Small intestine (tissue), 7 donors: ENCODE data around the gene PCGF1. TPM values are rescaled to one million over a fixed set of nuclear protein-coding genes. Genes with fewer than 3 reads are reported as not detected.

Experiments
- DNase-seq, 2 donors: peaks; one replicate each; pipeline versions ENCODE4 v3.0.0 to v3.0.0-alpha.2; 2013
- FAIRE-seq: peaks from 2 replicates; lab custom pipeline; 2012; peaks lifted over from hg19 to GRCh38; lab: Jason Lieb, UNC
- H3K27ac ChIP-seq, 3 donors: one replicate each; pipeline ENCODE4 v1.5.1; 2013; ENCODE audit warnings: low read length in 2 of 3, mild to moderate bottlenecking in 2 of 3, control low read depth in 1 of 3, inconsistent platforms in 1 of 3, low read depth in 1 of 3, moderate library complexity in 1 of 3
- H3K27me3 ChIP-seq, 3 donors: one replicate each; pipeline ENCODE4 v1.6.1; 2013; ENCODE audit warnings: low read length in 3 of 3, inconsistent platforms in 1 of 3; ENCODE audit not compliant: control insufficient read depth in 3 of 3, insufficient read depth in 3 of 3
- H3K36me3 ChIP-seq, 3 donors: one replicate each; pipeline ENCODE4 v1.6.1; 2013; ENCODE audit warnings: low read length in 3 of 3, inconsistent platforms in 1 of 3, low read depth in 1 of 3, mild to moderate bottlenecking in 1 of 3, moderate library complexity in 1 of 3; ENCODE audit not compliant: control insufficient read depth in 3 of 3, insufficient read depth in 2 of 3
- H3K4me1 ChIP-seq, 3 donors: one replicate each; pipeline ENCODE4 v1.6.1; 2013; ENCODE audit warnings: low read length in 2 of 3, inconsistent platforms in 1 of 3, low read depth in 1 of 3, mild to moderate bottlenecking in 1 of 3, moderate library complexity in 1 of 3; ENCODE audit not compliant: control insufficient read depth in 3 of 3, insufficient read depth in 2 of 3
- H3K4me3 ChIP-seq, 3 donors: one replicate each; pipeline ENCODE4 v1.5.1; 2013; ENCODE audit warnings: low read length in 3 of 3, control low read depth in 1 of 3, inconsistent platforms in 1 of 3, low read depth in 1 of 3, mild to moderate bottlenecking in 1 of 3, moderate library complexity in 1 of 3
- H3K9me3 ChIP-seq, 2 donors: one replicate each; pipeline ENCODE4 v1.6.1; 2013; ENCODE audit warnings: low read depth in 1 of 2, low read length in 1 of 2; ENCODE audit not compliant: control insufficient read depth in 2 of 2, insufficient read depth in 1 of 2
- WGBS, 3 donors: extraction: QIAGEN DNeasy Blood & Tissue Kit; methylation state at CpG; one replicate each; pipeline ENCODE4 v1.1.7; 2013; 5-methylcytosine and 5-hydroxymethylcytosine counted together
- polyA plus RNA-seq, 4 donors: library from polyadenylated mRNA; stranded (reverse) in 3 of 4; unstranded in 1 of 4; fragments of 200-250 nt in 3 of 4; fragments of 120-200 nt in 1 of 4; gene quantifications; one replicate each; pipeline versions ENCODE4 v1.2.1 to v1.2.3, GENCODE V29; 2013
- donor health status: healthy with polysubstance abuse.
- donor health status: control.
- donor health status: control.
- donor health status: Bipolar disorder and iron deficiency.
- donor health status: healthy.

PCGF1 gene
- polyA plus RNA-seq, 4 donors: 13.2 to 23.5 (median 18.8) TPM

DNA sequence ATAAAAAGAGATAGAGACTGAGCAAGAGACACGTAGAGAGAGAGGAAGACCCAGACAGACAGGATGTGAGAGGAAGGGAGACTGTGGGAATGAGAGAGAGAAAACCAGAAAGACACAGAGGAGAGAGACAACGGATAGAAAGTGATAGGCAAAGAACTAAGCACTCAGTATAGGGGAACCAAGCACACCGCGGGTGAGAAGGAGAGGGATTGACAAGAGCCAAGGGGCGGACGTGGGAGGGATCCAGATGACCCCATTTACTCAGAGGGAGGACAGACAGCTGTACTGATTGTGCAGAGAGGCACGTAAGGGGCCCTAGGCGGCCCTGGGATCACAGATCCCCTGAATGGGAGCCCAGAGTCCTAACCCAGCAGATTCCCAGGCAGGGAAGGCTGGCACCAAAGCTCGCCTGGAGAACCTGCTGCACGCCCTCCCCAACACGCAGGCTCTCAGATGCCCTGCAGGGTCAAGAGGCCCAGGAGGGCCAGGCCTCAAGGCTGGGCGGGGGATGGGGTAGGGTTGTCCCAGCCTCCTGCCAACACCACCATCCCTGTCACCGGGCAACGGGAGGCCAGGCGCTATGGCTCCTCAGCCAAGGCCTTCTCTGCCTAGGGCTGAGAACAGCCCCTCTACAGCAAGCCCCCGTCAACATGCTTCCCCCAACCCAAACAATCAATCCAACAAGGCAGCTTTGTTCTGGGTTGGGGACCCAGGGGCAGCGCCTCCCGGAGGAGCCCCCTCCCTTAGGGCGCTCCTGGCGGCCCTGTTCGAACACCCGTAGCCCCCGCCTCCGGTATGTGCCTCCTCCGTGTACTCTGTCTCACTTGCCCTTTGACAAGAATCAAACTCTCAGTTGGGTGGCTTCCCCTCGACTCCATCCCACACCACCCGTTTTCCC, 45.7 kb upstream of the PCGF1 start:
- peak in 1 of 2 donors; percentile 28 for DNase-seq
- Histone ChIP-seq H3K4me3 (peak overlapping the region in 1 of 3 donors; percentile 53), H3K27me3 (peaks cover 0 to 82% (median 3%) of the 10 kb centered on the region in 3 donors), H3K9me3 (no peaks in the 10 kb centered on the region), H3K4me1 (peaks cover 0 to 26% (median 3%) of the 10 kb centered on the region in 3 donors), H3K27ac (peak overlapping the region in 1 of 3 donors; percentile 26), H3K36me3 (peaks cover 0 to 13% (median 0%) of the 10 kb centered on the region in 3 donors)
- no peak for FAIRE-seq
- 53 to 74% (median 67%) methylated on average over 24 to 27 of the region's 27 CpGs for WGBS, 3 donors

GRCh38 chr2:74551942-74552913, 44.7 kb upstream of the PCGF1 start:
- H3K4me1 ChIP-seq: peaks cover 0 to 26% (median 3%) of the 10 kb centered on the region in 3 donors
- no peak for FAIRE-seq
- H3K27ac ChIP-seq: no peak overlapping the region
- peaks cover 0 to 13% (median 0%) of the 10 kb centered on the region in 3 donors for H3K36me3 ChIP-seq
- no peak for DNase-seq
- WGBS, 3 donors: 80 to 84% (median 81%) methylated on average over 21 of the region's 21 CpGs
- H3K9me3 ChIP-seq: no peaks in the 10 kb centered on the region
- H3K4me3 ChIP-seq: no peak overlapping the region
- H3K27me3 ChIP-seq: peaks cover 0 to 80% (median 3%) of the 10 kb centered on the region in 3 donors

- DNase-seq (no peak), FAIRE-seq (no peak)
- peaks cover 0 to 77% (median 3%) of the 10 kb centered on the region in 3 donors for H3K27me3 ChIP-seq
- H3K4me1 ChIP-seq: peaks cover 0 to 26% (median 3%) of the 10 kb centered on the region in 3 donors
- H3K27ac ChIP-seq: no peak overlapping the region
- H3K36me3 ChIP-seq: peaks cover 0 to 8% (median 0%) of the 10 kb centered on the region in 3 donors
- no peaks in the 10 kb centered on the region for H3K9me3 ChIP-seq
- H3K4me3 ChIP-seq: no peak overlapping the region
Measured at GRCh38 chr2:74551530-74551929, 44.0 kb upstream of the PCGF1 start.

- Histone ChIP-seq H3K27me3 (peaks cover 0 to 66% (median 3%) of the 10 kb centered on the region in 3 donors), H3K4me1 (peaks cover 0 to 22% (median 3%) of the 10 kb centered on the region in 3 donors), H3K36me3 (no peaks in the 10 kb centered on the region), H3K27ac (no peak overlapping the region), H3K4me3 (no peak overlapping the region), H3K9me3 (no peaks in the 10 kb centered on the region)
- DNase-seq: no peak
- no peak for FAIRE-seq
- WGBS, 3 donors: 86 to 91% (median 89%) methylated on average over 7 of the region's 7 CpGs
Measured at GRCh38 chr2:74550231-74550630, 42.7 kb upstream of the PCGF1 start.

GRCh38 chr2:74548900-74549826, 41.7 kb upstream of the PCGF1 start:
- DNase-seq (peak; percentile 72 to 84), FAIRE-seq (no peak)
- Histone ChIP-seq H3K27me3 (peaks cover 0 to 58% (median 3%) of the 10 kb centered on the region in 3 donors), H3K27ac (no peak overlapping the region), H3K4me3 (peak overlapping the region; percentile 19 to 55 (median 42)), H3K9me3 (no peaks in the 10 kb centered on the region), H3K36me3 (no peaks in the 10 kb centered on the region), H3K4me1 (peaks cover 0 to 18% (median 3%) of the 10 kb centered on the region in 3 donors)
- WGBS, 3 donors: 0 to 5% (median 4%) methylated on average over 70 to 85 of the region's 85 CpGs

DNA sequence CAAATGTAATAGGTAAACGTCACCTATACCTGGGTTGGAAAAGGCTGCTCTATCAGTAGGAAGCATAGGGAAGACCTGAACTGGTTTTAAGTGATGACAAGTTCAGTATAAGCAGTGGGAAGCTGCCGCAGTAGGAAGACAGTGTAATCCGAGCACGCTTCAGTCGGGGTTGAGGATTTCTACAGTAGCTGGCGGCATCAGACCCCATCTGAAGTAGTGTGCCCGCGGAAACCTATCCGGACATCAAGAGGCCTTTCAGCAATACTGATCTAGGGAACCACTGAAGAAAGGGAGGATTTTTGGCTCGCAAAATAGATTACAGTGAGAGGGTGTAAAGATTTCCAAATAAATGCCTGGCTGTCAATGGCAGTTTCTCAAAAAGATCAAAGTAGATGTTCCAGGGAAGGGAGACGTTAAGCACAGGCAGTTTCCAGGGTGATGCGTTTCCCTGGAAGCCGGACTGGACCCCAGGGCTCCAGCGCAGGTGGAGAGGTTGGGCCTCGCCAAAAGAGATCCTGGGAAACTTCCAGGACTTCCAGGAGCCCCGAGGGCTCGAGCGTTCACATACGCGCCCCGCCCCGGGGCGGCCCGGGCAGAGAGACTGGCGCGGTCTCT, 40.9 kb upstream of the PCGF1 start:
- Histone ChIP-seq H3K4me3 (peak overlapping the region; percentile 19 to 42 (median 39)), H3K36me3 (no peaks in the 10 kb centered on the region), H3K9me3 (no peaks in the 10 kb centered on the region), H3K27ac (peak overlapping the region in 1 of 3 donors; percentile 14), H3K4me1 (peaks cover 0 to 17% (median 3%) of the 10 kb centered on the region in 3 donors), H3K27me3 (peaks cover 0 to 51% (median 3%) of the 10 kb centered on the region in 3 donors)
- FAIRE-seq: no peak
- 15 to 18% (median 15%) methylated on average over 25 to 26 of the region's 26 CpGs for WGBS, 3 donors
- DNase-seq: no peak

DNA sequence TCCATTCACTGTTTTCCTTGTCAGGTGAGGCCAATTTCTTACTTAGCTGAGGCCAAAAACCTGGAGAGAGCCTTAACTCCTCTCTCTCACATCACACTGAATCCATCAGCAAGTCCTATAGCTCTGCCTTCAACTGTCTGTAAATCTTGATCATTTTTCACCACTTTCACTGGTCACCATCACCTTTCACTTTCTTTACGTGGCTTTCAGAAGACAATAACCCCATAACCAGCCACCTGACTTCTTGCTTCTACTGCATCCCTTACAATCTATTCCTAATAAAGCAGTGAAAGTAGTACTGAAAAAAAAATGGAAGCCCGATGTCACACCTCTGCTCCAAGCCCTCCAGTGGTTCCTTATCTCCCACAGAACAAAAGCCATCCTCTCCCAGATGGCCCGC, 38.5 kb upstream of the PCGF1 start:
- DNase-seq: no peak
- H3K27ac ChIP-seq: no peak overlapping the region
- FAIRE-seq: no peak
- peaks cover 0 to 30% (median 3%) of the 10 kb centered on the region in 3 donors for H3K27me3 ChIP-seq
- no peaks in the 10 kb centered on the region for H3K36me3 ChIP-seq
- peaks cover 0 to 11% (median 3%) of the 10 kb centered on the region in 3 donors for H3K4me1 ChIP-seq
- no peaks in the 10 kb centered on the region for H3K9me3 ChIP-seq
- 73 to 84% (median 73%) methylated on average over 3 of the region's 3 CpGs for WGBS, 3 donors
- H3K4me3 ChIP-seq: no peak overlapping the region
